ENCODE measurements around the gene RUFY2.

Gene RUFY2

DNA sequence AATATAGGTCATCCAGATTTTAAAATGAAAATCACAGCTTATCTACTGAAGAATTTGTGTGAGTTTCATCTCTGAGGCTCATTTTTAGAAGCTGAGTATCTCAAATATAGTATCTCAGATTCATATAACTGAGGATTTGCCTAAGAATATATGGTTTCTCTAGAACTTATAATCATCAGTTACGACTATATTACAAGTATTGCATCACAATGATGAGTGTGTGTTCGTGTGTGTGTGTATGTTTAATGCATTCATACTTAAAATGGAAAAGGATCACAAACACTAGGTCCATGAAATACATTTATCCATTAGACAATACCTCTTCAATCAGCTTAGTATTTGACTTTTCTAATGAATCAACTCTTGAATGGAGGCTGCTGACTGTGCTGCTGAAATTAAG is 21.3 kb downstream of the RUFY2 start:
- Histone ChIP-seq H3K27ac (no peak overlapping the region), H3K4me3 (no peak overlapping the region), H3K4me1 (no peaks in the 10 kb centered on the region), H3K27me3 (no peaks in the 10 kb centered on the region), H3K36me3 (peaks cover 77 to 94% (median 81%) of the 10 kb centered on the region in 3 donors), H3K9me3 (no peaks in the 10 kb centered on the region)
- TF ChIP-seq, protein P1, sequence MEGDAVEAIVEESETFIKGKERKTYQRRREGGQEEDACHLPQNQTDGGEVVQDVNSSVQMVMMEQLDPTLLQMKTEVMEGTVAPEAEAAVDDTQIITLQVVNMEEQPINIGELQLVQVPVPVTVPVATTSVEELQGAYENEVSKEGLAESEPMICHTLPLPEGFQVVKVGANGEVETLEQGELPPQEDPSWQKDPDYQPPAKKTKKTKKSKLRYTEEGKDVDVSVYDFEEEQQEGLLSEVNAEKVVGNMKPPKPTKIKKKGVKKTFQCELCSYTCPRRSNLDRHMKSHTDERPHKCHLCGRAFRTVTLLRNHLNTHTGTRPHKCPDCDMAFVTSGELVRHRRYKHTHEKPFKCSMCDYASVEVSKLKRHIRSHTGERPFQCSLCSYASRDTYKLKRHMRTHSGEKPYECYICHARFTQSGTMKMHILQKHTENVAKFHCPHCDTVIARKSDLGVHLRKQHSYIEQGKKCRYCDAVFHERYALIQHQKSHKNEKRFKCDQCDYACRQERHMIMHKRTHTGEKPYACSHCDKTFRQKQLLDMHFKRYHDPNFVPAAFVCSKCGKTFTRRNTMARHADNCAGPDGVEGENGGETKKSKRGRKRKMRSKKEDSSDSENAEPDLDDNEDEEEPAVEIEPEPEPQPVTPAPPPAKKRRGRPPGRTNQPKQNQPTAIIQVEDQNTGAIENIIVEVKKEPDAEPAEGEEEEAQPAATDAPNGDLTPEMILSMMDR (IDR thresholded peaks at IDR 0.05): no peak
- intact Hi-C loops (cut with DNase I; ENCODE audit: low total_unique reads): no loop called here
- DNase-seq: no peak

DNA sequence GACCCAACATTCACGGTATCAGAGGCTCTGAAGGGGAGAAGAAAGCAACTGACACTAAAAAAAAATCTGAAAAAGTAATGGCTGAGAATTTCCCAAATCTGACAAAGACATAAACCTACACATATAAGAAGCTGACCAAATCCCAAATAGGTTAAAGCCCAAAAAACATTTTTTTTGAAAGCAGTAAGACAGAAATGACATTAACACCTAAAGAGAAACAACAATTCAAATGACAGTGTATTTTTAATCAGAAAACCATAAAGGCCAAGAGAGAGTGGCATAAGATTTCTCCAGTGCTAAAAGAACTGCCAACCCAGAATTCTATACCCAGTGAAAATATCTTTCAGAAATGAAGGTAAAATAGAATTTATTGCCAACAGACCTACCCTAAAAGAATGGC is 35.5 kb downstream of the RUFY2 start:
- TF ChIP-seq, protein P1 (IDR thresholded peaks at IDR 0.05): no peak

DNA sequence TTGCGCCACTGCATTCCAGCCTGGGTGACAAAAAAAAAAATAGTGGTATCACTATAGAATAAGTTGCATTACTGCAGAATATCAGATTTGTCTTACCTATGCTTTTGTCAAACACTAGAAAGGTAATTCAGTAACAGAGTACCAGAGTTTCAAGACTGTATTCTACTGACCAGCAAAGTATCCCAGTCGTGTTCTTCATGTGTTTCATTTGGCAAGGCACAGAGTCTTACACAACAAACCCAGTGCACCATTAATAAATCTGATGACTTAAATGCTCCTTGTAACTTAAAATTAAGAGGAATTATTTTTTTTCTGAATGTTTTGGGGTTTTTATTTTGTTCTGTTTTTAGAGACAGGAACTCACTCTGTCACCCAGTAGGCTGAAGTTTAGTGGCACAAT is 40.0 kb downstream of the RUFY2 start:
- Histone ChIP-seq H3K4me3 (no peak overlapping the region), H3K27me3 (no peaks in the 10 kb centered on the region), H3K36me3 (peaks cover 51 to 70% (median 59%) of the 10 kb centered on the region in 3 donors), H3K4me1 (no peaks in the 10 kb centered on the region), H3K27ac (no peak overlapping the region), H3K9me3 (peaks cover 0 to 6% (median 0%) of the 10 kb centered on the region in 3 donors)
- no peak for DNase-seq
- intact Hi-C loops (cut with DNase I; ENCODE audit: low total_unique reads): no loop called here
- TF ChIP-seq, protein P1 (IDR thresholded peaks at IDR 0.05): no peak

More for the DNA sequence above, 35.5 kb downstream of the RUFY2 start:
- H3K4me3 ChIP-seq: no peak overlapping the region
- H3K36me3 ChIP-seq: peaks cover 66 to 83% (median 69%) of the 10 kb centered on the region in 3 donors
- no peaks in the 10 kb centered on the region for H3K4me1 ChIP-seq
- no peaks in the 10 kb centered on the region for H3K27me3 ChIP-seq
- peaks cover 0 to 7% (median 0%) of the 10 kb centered on the region in 3 donors for H3K9me3 ChIP-seq
- intact Hi-C loops (cut with DNase I; ENCODE audit: low total_unique reads): no loop called here
- no peak for DNase-seq
- H3K27ac ChIP-seq: no peak overlapping the region

DNA sequence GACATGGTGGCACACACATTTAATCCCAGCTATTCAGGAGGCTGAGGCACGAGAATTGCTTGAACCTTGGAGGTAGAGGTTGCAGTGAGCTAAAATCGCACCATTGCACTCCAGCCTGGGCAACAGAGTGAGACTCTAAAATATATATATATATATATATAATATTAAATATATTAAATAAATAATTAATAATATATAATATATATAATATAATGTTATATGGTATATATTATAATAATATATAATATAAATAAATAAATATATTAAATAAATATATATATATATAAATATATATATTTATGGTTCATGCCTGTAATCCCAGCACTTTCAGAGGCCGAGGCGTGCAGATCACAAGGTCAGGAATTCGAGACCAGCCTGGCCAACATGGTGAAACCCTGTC is 40.5 kb downstream of the RUFY2 start:
- intact Hi-C loops (cut with DNase I; ENCODE audit: low total_unique reads): no loop called here
- Histone ChIP-seq H3K9me3 (peaks cover 0 to under 1% (median 0%) of the 10 kb centered on the region in 3 donors), H3K27ac (no peak overlapping the region), H3K4me3 (no peak overlapping the region), H3K27me3 (no peaks in the 10 kb centered on the region), H3K4me1 (no peaks in the 10 kb centered on the region), H3K36me3 (peaks cover 51 to 70% (median 59%) of the 10 kb centered on the region in 3 donors)
- TF ChIP-seq, protein P1 (IDR thresholded peaks at IDR 0.05): no peak
- no peak for DNase-seq

DNA sequence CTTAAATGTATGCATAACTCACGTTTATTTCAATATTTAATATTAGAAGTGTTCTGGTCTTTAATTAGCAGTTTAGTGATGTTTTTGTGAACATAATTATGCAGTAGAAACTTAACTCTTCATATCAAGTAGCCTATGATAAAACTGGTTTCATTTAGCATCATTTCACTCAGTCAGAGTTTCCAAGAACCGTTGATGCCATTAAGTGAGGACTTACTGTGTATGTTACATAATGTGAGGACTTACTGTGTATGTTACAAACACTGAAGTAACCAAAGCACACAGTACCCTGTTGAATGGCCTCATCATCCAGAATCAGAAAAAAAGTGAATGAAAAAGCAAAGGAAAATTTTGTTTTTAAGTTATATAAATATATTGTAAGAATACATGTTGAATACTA is 41.5 kb downstream of the RUFY2 start:
- peaks cover 45 to 70% (median 62%) of the 10 kb centered on the region in 3 donors for H3K36me3 ChIP-seq
- H3K9me3 ChIP-seq: no peaks in the 10 kb centered on the region
- no peaks in the 10 kb centered on the region for H3K27me3 ChIP-seq
- TF ChIP-seq, protein P1 (IDR thresholded peaks at IDR 0.05): no peak
- intact Hi-C loops (cut with DNase I; ENCODE audit: low total_unique reads): no loop called here
- H3K4me3 ChIP-seq: no peak overlapping the region
- no peak overlapping the region for H3K27ac ChIP-seq
- DNase-seq: no peak
- no peaks in the 10 kb centered on the region for H3K4me1 ChIP-seq
